K562 (cell line): Measurements from ENCODE around the gene LRRC14B. TPM values are rescaled to one million over a fixed set of nuclear protein-coding genes. Genes with fewer than 3 reads are reported as not detected.
A peak's percentile ranks its signal among the peaks of the same experiment; 100 is the strongest.

Source experiments
- ATAC-seq: fragments of 200-7000 bp; cut with Tn5 transposase; 3 replicates; pipeline ENCODE4 v1.9.1; 2020; ENCODE audit warnings: moderate library complexity
- BruUV-seq: library from RNA; stranded (reverse); fragments of 400-500 nt; replicated peaks from 2 replicates; lab custom pipeline; 2021; lab: Mats Ljungman, UMichigan
- CTCF ChIA-PET: fragments of 300-600 bp; formaldehyde crosslinking; extraction: SDS; loops from one replicate; lab custom pipeline; 2021; ENCODE audit warnings: low intra/inter-chr PET ratio; lab: Yijun Ruan, JAX
- POLR2A ChIA-PET: fragments of 300-600, 350-650 bp; sonication (Branson Sonifier 250); formaldehyde crosslinking; extraction: SDS; loops from one replicate; lab custom pipeline; 2021; ENCODE audit warnings: antibody characterized with exemption, inconsistent platforms; lab: Yijun Ruan, JAX
- DNase-seq, 4 experiments: peaks; one replicate each; pipeline versions ENCODE4 v3.0.0 to v3.0.0-alpha.2; 2011 to 2018; ENCODE audit warnings: low spot score in 3 of 4, mixed read lengths in 3 of 4; ENCODE audit errors: extremely low read depth in 1 of 4
- FAIRE-seq: peaks from 2 replicates; lab custom pipeline; 2011; peaks lifted over from hg19 to GRCh38; lab: Jason Lieb, UNC
- H2AFZ ChIP-seq: 2 replicates; pipeline ENCODE4 v1.6.0; 2011; ENCODE audit warnings: low read depth, low read length, control low read depth, inconsistent platforms
- H3K27ac ChIP-seq: fragments of 200-600 bp; 3 replicates; pipeline ENCODE4 v1.8.0; 2011; ENCODE audit warnings: low read depth, mild to moderate bottlenecking, control low read depth, inconsistent platforms, low read length, moderate library complexity, mixed read lengths; ENCODE audit errors: extremely low read depth
- H3K27me3 ChIP-seq, 2 experiments: fragments of 300-600 bp in 1 of 2; 2 replicates in 1 of 2; 3 replicates in 1 of 2; pipeline versions ENCODE4 v1.6.0 to v1.8.0; 2011; ENCODE audit warnings: inconsistent platforms in 2 of 2, low read length in 2 of 2, mild to moderate bottlenecking in 1 of 2, mixed read lengths in 1 of 2, moderate library complexity in 1 of 2; ENCODE audit not compliant: control insufficient read depth in 2 of 2, insufficient read depth in 2 of 2
- H3K36me3 ChIP-seq: fragments of 300-600 bp; 3 replicates; pipeline ENCODE4 v1.8.0; 2011; ENCODE audit warnings: mild to moderate bottlenecking, low read length, inconsistent platforms; ENCODE audit not compliant: control insufficient read depth, insufficient read depth
- H3K4me1 ChIP-seq, 2 experiments: fragments of 200-600 bp in 1 of 2; replicated peaks in 1 of 2; 2 replicates in 1 of 2; 3 replicates in 1 of 2; pipeline versions ENCODE4 v1.5.1 to v1.8.0; 2011; ENCODE audit warnings: inconsistent platforms in 2 of 2, low read length in 2 of 2, mild to moderate bottlenecking in 1 of 2, mixed read lengths in 1 of 2, moderate library complexity in 1 of 2; ENCODE audit not compliant: control insufficient read depth in 2 of 2, insufficient read depth in 2 of 2
- H3K4me2 ChIP-seq: 2 replicates; pipeline ENCODE4 v1.6.1; 2011; ENCODE audit warnings: low read length, control low read depth, inconsistent platforms, mixed read lengths; ENCODE audit not compliant: insufficient read depth
- H3K4me3 ChIP-seq: fragments of 200-600 bp; sonication (generic), shearing (Covaris generic); 2 replicates; pipeline ENCODE4 v1.5.1; 2016; ENCODE audit warnings: control low read depth, inconsistent platforms
- H3K79me2 ChIP-seq: fragments of 200-600 bp; 3 replicates; pipeline ENCODE4 v1.8.0; 2011; ENCODE audit warnings: low read length, inconsistent platforms; ENCODE audit not compliant: control insufficient read depth, insufficient read depth
- H3K9ac ChIP-seq, 2 experiments: 2 replicates each; pipeline versions ENCODE4 v1.6.0 to v1.6.1; 2011; ENCODE audit warnings: low read depth in 2 of 2, low read length in 2 of 2, control low read depth in 1 of 2, inconsistent platforms in 1 of 2, mild to moderate bottlenecking in 1 of 2, mixed read lengths in 1 of 2; ENCODE audit not compliant: insufficient read depth in 1 of 2
- H3K9me1 ChIP-seq: one replicate; pipeline ENCODE4 v1.6.0; 2011; ENCODE audit warnings: inconsistent platforms, mild to moderate bottlenecking, low read length, moderate library complexity; ENCODE audit not compliant: control insufficient read depth, insufficient read depth
- H3K9me3 ChIP-seq: replicated peaks from 2 replicates; pipeline ENCODE4 v1.5.1; 2011; ENCODE audit warnings: low read depth, low read length, inconsistent platforms; ENCODE audit not compliant: control insufficient read depth, insufficient read depth
- H4K20me1 ChIP-seq: replicated peaks from 2 replicates; pipeline ENCODE4 v1.6.1; 2011; ENCODE audit warnings: low read length, inconsistent platforms, mixed read lengths; ENCODE audit not compliant: control insufficient read depth, insufficient read depth
- HSF4 ChIP-seq: fragments of 250-450 bp; sonication (Bioruptor Pico); IDR thresholded peaks from 2 replicates; pipeline ENCODE4 v2.1.2; 2022; ENCODE audit warnings: mild to moderate bottlenecking, moderate library complexity, borderline replicate concordance
- MCM7 ChIP-seq, 2 experiments: fragments of 450-650 bp; IDR thresholded peaks; 2 replicates each; pipeline ENCODE4 v1.6.1; 2016 to 2018
- RB1 ChIP-seq: fragments of 450-650 bp; IDR thresholded peaks from 2 replicates; pipeline ENCODE4 v1.6.1; 2017; ENCODE audit warnings: low read depth, mild to moderate bottlenecking
- RBBP5 ChIP-seq: fragments of 200-600 bp; sonication (generic); IDR thresholded peaks from 2 replicates; pipeline ENCODE4 v1.6.1; 2012; ENCODE audit warnings: borderline replicate concordance, mild to moderate bottlenecking, low read length, control low read depth, inconsistent platforms; ENCODE audit not compliant: insufficient read depth, poor library complexity, severe bottlenecking
- SIRT6 ChIP-seq: IDR thresholded peaks from one replicate; pipeline ENCODE4 v1.6.1; 2012; ENCODE audit warnings: low read depth, mild to moderate bottlenecking, control low read depth, inconsistent platforms, low read length, moderate library complexity
- TAF9B ChIP-seq: fragments of 450-650 bp; IDR thresholded peaks from 2 replicates; pipeline ENCODE4 v1.6.1; 2018; ENCODE audit warnings: mild to moderate bottlenecking; ENCODE audit not compliant: partially characterized antibody
- ZNF140 ChIP-seq: fragments of 250-450 bp; sonication (Bioruptor Pico); IDR thresholded peaks from 2 replicates; pipeline ENCODE4 v1.8.0; 2021; ENCODE audit warnings: moderate library complexity, mild to moderate bottlenecking, inconsistent platforms
- ZNF217 ChIP-seq: sonication (generic); formaldehyde crosslinking; IDR thresholded peaks from 2 replicates; pipeline ENCODE4 v1.8.0; 2022; ENCODE audit warnings: mild to moderate bottlenecking, missing genetic modification reagents
- ZNF764 ChIP-seq: fragments of 250-450 bp; sonication (Bioruptor Pico); IDR thresholded peaks from 2 replicates; pipeline ENCODE4 v1.4.0; 2020; ENCODE audit warnings: low read depth, mild to moderate bottlenecking, moderate library complexity
- WGBS: fragments of 100-300 bp; shearing (Covaris generic); methylation state at CpG from one replicate; pipeline ENCODE4 v1.1.6; 2016; ENCODE audit warnings: low coverage, mixed read lengths; ENCODE audit not compliant: insufficient coverage; ENCODE audit errors: missing lambda C conversion rate; 5-methylcytosine and 5-hydroxymethylcytosine counted together
- in situ Hi-C: fragments of 300-500 bp; cut with MboI; formaldehyde crosslinking; loops from 4 replicates; pipeline ENCODE4 v1.15.0; 2018; ENCODE audit warnings: inconsistent platforms, mixed read lengths
- intact Hi-C: fragments of 100-400 bp; cut with micrococcal nuclease; formaldehyde crosslinking; loops from 2 replicates; pipeline ENCODE4 v1.14.2; 2022
- polyA plus RNA-seq, 8 experiments: library from polyadenylated mRNA; depleted of rRNA in 4 of 8; stranded (reverse) in 5 of 8; unstranded in 3 of 8; fragments of >200 nt; fragmentation: Nextera tagmentation in 2 of 8; fragmentation: Illumina TruSeq in 1 of 8; extraction: Ambion mirVana in 2 of 8; extraction: Trizol in 1 of 8; gene quantifications; 2 replicates each; pipeline versions ENCODE4 v1.2.1 to v1.2.3, GENCODE V29; 2011 to 2014; ENCODE audit warnings: inconsistent platforms in 1 of 8, missing spikeins in 1 of 8
- total RNA-seq, 7 experiments: library from RNA; depleted of rRNA in 6 of 7; stranded (reverse); fragments of >200 nt in 6 of 7; fragmentation: Illumina TruSeq in 2 of 7; extraction: Trizol in 2 of 7; gene quantifications; 2 replicates each; pipeline versions ENCODE4 v1.2.1 to v1.2.3, GENCODE V29; 2011 to 2021; ENCODE audit warnings: low replicate concordance in 1 of 7
- TF ChIP-seq, protein P1 (sequence below): sonication (generic); formaldehyde crosslinking; IDR thresholded peaks from 2 replicates; pipeline ENCODE4 v1.8.1; 2022; ENCODE audit warnings: missing genetic modification reagents
- TF ChIP-seq, protein P2 (sequence below): fragments of 250-450 bp; sonication (Bioruptor Pico); IDR thresholded peaks from 2 replicates; pipeline ENCODE4 v1.8.0; 2022; ENCODE audit warnings: inconsistent platforms
- TF ChIP-seq, protein P3 (sequence below): fragments of 450-650 bp; formaldehyde crosslinking; IDR thresholded peaks from 2 replicates; pipeline ENCODE4 v1.4.0; 2020; ENCODE audit warnings: mild to moderate bottlenecking

LRRC14B gene
- total and polyA plus RNA-seq, 9 of the 15 experiments (the other 6 are each of a cell fraction or from before 2014, with no cell fraction given), result not detected

DNA sequence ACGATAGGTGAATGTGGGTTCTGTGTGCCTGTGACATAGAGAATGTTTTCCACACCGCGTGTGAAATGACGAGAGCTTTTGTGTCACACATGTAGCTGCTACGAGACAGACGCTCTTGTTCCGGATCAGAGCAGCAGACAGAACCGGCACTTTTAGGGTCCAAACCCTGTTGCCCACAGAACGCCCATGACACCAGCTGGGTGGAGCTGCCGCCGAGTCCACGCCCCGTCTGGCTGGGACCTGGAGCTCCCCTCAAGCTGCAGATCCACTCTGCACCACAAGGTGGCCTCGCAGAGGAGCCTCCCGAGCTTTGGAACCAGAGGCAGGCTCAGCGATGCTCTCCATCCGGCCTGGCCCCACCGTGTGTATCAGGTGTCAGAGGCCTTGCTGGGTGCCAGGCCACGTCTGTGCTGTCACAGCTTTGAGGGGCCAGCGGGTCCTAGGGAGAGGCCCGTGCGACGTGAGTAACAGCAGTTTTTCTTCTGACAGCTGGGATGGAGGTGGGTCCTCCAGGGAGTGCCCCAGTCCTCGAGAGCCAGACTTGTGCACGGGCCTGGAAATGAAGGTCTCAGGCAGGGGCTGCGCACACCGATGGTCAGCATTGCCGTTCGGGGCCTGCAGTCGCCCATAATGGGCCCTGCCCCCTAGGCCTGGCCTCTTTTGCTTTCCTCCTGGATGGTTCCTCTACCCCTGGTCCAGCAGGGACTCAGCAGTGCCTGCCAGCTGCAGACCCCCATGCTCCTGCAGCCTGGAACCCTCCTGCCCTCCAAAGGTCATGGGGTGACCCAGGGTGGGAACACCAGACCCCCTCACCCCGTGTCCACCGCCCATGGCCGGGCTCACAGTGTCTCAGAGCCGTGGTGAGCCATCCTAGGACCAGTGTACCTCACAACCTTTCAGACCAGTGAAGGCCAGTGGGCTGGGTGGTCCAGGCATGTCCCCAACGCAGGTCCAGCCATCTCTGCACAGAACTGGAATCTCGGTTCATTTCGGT lies 2.5 kb upstream of the LRRC14B start:
- H2AFZ ChIP-seq, result peak overlapping the region; percentile 77
- TF ChIP-seq RB1, result peak; percentile 51; the same call in 1 of the 2 replicates
- TF ChIP-seq ZNF140 (CRISPR knock-in tag), result no peak
- TF ChIP-seq, protein P1, sequence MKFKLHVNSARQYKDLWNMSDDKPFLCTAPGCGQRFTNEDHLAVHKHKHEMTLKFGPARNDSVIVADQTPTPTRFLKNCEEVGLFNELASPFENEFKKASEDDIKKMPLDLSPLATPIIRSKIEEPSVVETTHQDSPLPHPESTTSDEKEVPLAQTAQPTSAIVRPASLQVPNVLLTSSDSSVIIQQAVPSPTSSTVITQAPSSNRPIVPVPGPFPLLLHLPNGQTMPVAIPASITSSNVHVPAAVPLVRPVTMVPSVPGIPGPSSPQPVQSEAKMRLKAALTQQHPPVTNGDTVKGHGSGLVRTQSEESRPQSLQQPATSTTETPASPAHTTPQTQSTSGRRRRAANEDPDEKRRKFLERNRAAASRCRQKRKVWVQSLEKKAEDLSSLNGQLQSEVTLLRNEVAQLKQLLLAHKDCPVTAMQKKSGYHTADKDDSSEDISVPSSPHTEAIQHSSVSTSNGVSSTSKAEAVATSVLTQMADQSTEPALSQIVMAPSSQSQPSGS (CRISPR knock-in tag), result no peak
- no peak for TF ChIP-seq ZNF764 (CRISPR knock-in tag)
- TF ChIP-seq, protein P2, sequence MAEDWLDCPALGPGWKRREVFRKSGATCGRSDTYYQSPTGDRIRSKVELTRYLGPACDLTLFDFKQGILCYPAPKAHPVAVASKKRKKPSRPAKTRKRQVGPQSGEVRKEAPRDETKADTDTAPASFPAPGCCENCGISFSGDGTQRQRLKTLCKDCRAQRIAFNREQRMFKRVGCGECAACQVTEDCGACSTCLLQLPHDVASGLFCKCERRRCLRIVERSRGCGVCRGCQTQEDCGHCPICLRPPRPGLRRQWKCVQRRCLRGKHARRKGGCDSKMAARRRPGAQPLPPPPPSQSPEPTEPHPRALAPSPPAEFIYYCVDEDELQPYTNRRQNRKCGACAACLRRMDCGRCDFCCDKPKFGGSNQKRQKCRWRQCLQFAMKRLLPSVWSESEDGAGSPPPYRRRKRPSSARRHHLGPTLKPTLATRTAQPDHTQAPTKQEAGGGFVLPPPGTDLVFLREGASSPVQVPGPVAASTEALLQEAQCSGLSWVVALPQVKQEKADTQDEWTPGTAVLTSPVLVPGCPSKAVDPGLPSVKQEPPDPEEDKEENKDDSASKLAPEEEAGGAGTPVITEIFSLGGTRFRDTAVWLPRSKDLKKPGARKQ (CRISPR knock-in tag), result no peak
- TF ChIP-seq, protein P3, sequence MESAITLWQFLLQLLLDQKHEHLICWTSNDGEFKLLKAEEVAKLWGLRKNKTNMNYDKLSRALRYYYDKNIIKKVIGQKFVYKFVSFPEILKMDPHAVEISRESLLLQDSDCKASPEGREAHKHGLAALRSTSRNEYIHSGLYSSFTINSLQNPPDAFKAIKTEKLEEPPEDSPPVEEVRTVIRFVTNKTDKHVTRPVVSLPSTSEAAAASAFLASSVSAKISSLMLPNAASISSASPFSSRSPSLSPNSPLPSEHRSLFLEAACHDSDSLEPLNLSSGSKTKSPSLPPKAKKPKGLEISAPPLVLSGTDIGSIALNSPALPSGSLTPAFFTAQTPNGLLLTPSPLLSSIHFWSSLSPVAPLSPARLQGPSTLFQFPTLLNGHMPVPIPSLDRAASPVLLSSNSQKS (CRISPR knock-in tag), result no peak
- TF ChIP-seq TAF9B, result no peak
- no peak for TF ChIP-seq HSF4 (CRISPR knock-in tag)
- peak; percentile 29 for TF ChIP-seq RBBP5
- no peak for TF ChIP-seq SIRT6
- no peak for TF ChIP-seq ZNF217 (CRISPR knock-in tag)
- TF ChIP-seq MCM7 (IDR thresholded peaks at IDR 0.05), result no peak

More for the DNA sequence above, 2.5 kb upstream of the LRRC14B start:
- BruUV-seq, result no TSS peak
- ChIA-PET CTCF (interaction anchor here (0.6 kb wide), 2 partner anchors 1453 to 1456 kb away, joined by 4 read pairs; no protein-coding TSS in a partner anchor), POLR2A (interaction anchor here (0.5 to 1.4 kb wide), 8 partner anchors 10 to 206 kb away, joined by 3 to 4 read pairs (median 3); no protein-coding TSS in a partner anchor)
- Histone ChIP-seq H3K9me3 (no peaks in the 10 kb centered on the region), H3K4me3 (no peak overlapping the region), H3K4me1 (peaks cover 0 to 61% of the 10 kb centered on the region in 2 experiments; a peak in 2 of 5 replicates), H4K20me1 (peaks cover 32% of the 10 kb centered on the region), H3K27ac (no peak overlapping the region), H3K9me1 (no peaks in the 10 kb centered on the region), H3K36me3 (no peaks in the 10 kb centered on the region), H3K4me2 (peak overlapping the region; percentile 68), H3K79me2 (no peaks in the 10 kb centered on the region), H3K27me3 (peaks cover 44 to 85% of the 10 kb centered on the region in 2 experiments), H3K9ac (peak overlapping the region in 1 of 2 experiments; percentile 28; a peak in 1 of 4 replicates)
- FAIRE-seq, result peak; percentile 94
- in situ Hi-C loops, result no loop called here
- ATAC-seq, result peak; percentile 97
- DNase-seq, result peak; percentile 92 to 97 (median 94)
- WGBS, result 6% methylated on average over 37 of the region's 37 CpGs
- intact Hi-C loops, result loop anchor here (5.0 kb wide), 1 partner anchor 249 kb away; no protein-coding TSS in a partner anchor
